SK-N-DZ (cell line): Measurements from ENCODE around the gene WDR12.
"Not testable (repeated sequence)": the region's sequence is repeated elsewhere in the genome, so short reads cannot be mapped to it uniquely, and the experiment has no call there.

Experiments
- DNase-seq: peaks from one replicate; pipeline ENCODE4 v3.0.0-alpha.2; 2015; ENCODE audit warnings: low spot score

The WDR12 gene

DNA sequence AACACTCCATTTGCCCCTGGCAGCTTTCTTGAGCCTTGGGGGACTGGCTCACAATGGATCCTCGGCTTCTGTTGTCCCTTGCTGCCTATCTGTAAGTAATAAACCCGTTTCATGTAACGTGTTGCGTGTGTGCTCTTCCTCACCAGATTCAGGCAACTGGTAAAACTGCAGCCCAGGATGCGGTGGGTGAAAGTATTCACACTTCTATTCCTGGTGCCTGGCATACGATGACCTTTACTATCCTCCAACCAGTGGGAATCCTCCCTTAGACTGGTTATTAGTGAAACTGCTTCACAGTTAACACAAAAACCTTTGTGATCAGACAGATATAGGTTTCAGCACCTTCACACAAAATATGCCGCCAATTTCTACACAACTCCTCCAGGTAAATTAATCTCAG lies 26.3 kb downstream of the WDR12 start:
- no peak for DNase-seq

DNA sequence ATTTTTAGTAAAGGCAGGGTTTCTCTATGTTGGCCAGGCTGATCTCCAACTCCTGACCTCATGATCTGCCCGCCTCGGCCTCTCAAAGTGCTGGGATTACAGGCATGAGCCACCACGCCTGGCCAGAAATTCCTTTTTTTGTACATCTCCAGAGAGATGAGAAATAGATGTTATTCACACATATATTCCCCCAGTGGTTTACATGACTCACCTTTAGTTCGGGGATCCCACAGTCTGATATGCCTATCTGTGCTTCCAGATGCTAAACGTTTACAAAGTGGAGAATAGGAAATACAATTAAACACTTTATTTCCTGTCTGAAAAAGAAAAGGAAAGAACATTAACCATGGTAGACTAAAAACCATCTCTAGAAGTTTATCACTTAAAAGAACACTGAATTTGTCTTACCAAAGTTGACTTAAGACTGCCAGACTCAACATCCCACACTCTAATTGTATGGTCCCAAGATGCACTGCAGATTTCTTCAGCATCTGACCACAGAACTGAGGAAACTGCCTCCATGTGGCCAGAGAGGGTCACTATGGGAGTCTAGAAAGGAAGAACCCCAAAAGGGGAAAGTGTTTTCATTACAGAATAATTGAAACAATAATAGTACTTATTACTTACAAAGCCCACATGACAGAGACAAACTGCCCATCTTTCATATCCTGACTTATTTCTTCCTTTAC lies 27.3 kb downstream of the WDR12 start:
- DNase-seq, result no peak

- DNase-seq, result no peak
Observed at GRCh38 chr2:202881570-202881969, 29.9 kb downstream of the WDR12 start.

- DNase-seq, result no peak
Observed at GRCh38 chr2:202877699-202878098, 33.8 kb downstream of the WDR12 start.

DNA sequence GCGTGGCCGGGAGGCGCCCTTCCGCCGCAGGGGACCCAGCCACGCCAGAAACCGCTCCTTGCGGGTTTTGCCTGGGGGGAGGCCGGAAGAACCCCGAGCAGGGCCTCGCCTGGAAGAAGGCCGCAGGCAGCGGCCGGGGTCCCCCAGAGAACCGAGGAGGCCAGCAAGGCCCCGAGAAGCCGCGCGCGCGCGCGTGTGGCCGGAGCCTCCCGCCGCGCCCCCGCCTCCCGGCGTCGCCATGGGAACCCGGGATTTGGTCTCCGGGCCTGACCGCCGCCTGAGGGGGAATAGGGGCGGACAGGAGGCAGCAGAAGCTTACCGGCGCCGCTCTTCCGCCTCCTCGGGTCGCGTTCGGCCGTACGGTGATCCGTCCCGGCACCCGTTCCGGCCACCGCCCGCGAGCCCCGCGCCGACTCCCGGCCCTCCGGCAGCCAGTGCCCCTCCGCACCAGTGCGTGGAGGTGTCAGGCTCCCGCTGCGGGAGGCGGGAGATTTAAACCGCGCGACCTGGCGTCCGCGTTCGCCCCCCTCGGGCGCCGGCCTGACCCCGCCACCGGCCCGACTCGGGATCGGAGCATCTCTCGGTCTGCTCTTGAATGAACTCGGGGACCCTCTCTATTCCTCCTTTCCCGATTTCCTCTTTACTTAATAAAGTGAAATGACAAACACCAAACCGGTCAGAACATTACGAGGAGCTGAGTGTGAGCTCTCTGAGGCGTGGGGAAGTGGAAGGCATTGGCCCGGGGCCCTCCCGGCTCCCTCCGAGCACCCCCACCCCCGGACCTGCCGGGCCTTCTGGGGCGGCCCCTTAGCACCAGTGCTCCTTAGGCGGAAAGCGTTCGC lies 40.0 kb downstream of the WDR12 start, which contains the start of gene ICA1L:
ICA1L (minus strand) TSS at position 467 of the 842 bp plus-strand sequence. CDS start 42,757 bp downstream, outside the sequence.
- peak; percentile 75 for DNase-seq

GRCh38 chr2:202870431-202871299 lies 40.8 kb downstream of the WDR12 start:
- peak; percentile 73 for DNase-seq

GRCh38 chr2:202861987-202862386 lies 49.5 kb downstream of the WDR12 start:
- no peak for DNase-seq

GRCh38 chr2:202858601-202859000 lies 52.9 kb downstream of the WDR12 start:
- no peak for DNase-seq

- DNase-seq, result not testable (repeated sequence)
Observed at GRCh38 chr2:202849343-202849742, 62.1 kb downstream of the WDR12 start.

DNA sequence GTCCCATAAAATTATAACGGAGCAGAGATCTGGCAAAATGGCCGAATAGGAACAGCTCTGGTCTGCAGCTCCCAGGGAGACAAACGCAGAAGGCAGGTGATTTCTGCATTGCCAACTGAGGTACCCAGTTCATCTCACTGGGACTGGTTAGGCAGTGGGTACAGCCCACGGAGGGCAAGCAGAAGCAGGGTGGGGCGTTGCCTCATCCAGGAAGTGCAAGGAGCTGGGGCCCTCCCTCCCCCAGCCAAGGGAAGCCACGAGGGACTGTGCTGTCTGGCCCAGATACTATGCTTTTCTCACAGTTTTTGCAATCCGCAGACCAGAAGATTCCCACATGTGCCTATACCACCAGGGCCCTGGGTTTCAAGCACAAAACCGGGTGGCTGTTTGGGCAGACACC lies 62.7 kb downstream of the WDR12 start:
- DNase-seq, result no peak

- no peak for DNase-seq
Observed at GRCh38 chr2:202847693-202848524, 63.6 kb downstream of the WDR12 start.

DNA sequence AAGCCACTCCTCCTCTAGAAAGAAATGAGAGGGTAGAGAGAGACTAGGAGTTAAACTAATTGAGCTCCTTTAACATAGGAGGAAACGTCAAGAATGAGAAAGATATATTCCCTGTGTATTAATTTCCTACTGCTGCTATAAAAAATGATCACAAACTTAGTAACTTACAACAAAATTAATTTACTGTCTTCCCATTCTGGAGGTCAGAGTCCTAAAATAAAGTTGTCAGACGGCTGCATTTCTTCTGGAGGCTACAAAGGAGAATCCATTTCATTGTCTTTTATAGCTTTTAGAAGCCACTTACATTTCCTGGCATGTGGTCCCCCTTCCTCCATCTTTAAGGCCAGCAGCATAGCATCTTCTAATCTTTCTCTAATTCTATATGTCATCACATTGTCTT lies 66.8 kb downstream of the WDR12 start:
- DNase-seq, result no peak

DNA sequence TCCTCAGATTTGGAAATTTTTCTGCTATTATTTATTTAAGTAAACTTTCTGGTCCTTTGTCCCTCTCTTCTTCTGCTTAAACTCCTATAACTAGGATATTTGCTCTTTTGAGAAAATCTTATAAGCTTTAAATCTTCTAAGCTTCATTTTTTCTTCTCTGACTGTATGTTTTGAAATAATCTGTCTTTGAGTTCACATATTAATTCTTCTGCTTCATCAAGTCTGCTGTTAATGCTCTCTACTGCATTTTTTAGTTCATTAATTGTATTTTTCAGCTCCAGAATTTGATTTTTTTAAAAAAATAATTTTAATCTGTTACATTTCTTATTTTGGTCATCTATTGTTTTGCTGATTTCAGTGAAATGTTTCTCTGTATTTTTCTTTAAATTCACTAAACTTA lies 68.8 kb downstream of the WDR12 start:
- DNase-seq, result no peak

- DNase-seq, result no peak
Observed at GRCh38 chr2:202841090-202841867, 70.2 kb downstream of the WDR12 start.

DNA sequence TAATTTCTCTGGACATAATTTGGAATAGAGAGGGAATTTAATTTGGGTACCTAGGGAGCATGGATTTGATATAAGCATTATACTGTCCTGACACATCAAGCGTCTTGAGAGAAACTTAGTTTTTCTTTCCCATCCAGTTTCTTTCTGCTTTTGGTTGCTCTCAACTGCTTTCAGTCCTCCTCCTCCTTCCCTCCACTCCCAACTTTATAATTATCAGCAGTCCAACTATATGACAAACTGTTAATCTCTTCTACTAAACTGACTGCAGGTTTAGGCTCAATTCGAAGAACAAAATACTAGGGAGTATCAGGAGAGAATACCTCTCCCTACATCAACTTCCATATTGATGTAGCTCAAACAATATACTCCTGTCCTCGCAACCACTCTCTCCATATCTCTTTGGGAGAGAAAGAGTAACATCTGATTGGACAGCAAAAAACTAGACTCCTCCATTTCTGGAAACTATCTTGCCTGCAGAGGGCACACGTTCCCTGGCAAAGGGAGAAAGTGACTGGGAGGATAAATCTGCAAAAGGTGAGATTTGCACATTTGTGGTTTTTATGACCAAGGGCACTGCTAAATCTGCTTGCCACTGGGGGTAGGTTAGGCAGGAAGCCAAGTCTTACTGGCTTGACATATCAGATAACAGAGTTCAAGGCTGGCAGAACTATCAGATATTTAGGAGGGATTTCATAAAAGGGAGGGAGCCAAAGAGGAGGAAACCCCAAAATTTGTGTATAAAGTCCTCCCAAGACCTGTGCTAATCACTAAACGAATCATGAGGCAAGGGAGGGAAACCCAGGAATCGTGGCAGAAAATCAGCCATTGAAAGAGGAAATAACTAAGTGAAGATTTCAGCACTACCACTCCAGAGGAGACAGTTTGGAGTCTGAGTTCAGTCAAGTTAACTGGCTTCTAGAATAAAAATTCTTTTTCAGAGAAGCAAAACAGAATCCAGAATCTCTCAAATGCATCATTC lies 79.9 kb downstream of the WDR12 start:
- DNase-seq, result peak; percentile 52

DNA sequence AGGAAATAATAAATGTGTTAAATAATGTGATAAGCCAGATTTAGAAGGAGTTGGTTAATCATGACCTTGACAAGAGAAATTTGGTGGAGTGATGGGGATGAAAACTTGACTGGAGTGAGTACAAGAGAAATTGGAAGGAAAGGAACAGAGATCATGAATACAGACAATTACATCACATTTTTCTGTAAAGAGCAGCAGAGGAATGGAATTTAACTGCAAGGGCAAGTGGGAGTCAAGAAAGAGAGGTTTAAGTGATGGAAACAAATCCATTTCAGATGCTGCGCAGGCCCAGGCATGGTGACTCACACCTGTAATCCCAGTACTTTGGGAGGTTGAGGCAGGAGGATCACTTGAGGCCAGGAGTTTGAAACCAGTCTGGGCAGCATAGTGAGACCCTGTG lies 86.6 kb downstream of the WDR12 start:
- DNase-seq, result no peak
